Measurements from ENCODE around the gene MICAL2.

MICAL2 gene

DNA sequence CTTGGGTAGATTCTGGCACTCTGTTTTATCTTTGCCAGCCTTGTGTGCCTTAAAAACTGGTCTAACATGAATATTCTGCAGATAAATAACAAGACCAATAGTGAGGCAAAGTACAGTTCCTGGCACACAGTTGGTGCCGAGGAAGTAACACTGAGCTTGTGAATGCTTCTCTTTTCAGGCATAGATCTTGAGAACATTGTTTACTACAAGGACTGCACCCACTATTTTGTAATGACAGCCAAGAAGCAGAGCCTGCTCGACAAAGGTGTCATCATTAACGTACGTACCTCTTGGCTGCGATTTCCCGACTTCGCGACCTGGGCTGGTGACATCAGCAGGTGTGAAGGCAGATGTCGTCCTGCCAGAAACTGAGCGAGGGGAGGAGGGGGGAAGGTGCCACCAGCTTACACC, 105.7 kb downstream of the MICAL2 start:
- DNase-seq: no peak

DNA sequence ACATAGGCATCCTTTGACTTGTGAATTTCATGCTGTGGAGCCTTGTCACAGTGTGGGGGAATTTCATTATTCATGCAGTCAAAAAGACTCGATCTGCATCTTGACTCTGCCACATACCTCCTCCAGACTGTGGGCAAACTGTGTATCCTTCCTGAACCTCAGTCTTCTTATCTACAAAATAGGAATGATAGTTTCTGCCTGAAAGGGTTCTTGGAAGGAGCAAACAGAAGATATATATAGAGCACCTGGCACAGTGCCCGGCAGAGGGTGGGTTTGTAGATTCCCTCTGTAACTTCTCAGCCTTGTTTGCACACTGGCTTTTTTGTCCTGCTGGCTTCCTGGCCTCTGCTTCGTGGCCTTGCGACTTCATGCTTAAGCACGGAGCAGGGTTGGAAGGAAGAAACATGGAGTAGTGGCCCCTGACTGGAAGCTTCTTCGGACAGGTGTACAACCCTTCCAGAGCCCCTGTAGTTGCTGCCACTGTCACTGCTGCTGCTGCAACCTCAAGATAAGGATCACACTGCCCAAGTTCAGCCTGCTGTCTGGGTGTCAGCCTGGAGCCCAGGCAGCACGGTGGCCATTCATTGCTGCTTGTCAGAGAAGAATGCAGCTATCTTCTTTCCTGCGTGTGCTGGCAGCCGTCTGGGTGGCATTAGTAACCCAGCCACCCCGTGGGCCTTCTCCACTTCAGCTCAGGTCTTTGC, 106.4 kb downstream of the MICAL2 start:
- peak; percentile 14 for DNase-seq

DNA sequence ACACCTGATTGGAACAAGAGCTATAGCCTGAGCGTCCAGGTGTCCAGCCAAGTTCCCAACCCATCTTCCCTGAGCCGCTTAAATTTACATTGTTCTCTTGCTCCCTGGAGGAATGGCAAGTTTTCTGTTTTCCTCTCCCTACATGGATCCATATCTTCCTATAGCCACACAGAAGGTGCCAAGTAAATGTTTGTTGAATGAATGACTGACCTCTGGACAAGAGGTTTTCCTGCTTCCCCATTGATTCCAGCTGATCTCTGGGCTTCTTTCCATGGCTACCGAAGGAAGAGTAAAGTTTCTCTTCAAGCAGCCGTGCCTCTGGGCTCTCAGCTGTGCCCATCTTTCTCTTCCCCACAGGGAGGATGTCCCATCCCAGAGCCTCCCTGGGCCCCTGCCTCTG, 107.5 kb downstream of the MICAL2 start:
- no peak for DNase-seq

DNA sequence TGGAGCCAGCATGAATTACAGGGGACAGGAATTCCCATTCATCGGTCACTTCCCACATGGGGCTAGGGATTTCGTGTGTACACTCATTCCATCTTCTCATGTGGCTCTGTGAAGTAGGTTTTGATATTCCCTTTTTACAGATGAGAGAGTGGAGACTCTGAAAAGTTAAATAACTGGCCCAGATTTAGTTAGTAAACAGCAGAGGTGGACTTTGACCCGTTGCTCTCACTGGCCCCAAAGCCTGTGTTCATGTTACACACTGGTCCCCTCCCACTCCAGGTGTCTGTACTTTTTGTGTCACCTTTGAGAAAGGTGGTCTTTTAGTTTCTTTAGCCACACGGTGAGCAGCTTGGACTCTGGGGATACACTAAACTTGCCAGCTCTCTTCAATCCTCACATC, 108.5 kb downstream of the MICAL2 start:
- DNase-seq: no peak

DNA sequence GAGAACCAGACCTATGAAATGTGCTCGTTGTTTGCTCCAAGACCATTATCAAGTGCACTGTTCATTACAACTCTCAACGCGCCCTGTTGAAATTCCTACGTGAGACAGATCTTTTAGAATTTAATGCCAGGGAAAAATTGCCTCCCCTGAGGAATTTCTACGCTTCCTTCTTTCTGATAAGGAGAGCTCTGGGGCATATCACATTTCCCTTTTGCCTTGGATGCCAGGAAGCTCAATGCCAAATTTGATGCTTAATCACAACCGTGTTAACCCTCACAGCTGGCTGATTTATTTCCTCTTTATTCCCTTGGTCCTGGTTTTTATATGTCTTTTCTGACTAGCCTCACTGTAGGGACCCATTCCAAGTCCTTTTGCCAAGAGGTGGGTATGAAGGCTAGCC, 109.4 kb downstream of the MICAL2 start:
- DNase-seq: no peak

DNA sequence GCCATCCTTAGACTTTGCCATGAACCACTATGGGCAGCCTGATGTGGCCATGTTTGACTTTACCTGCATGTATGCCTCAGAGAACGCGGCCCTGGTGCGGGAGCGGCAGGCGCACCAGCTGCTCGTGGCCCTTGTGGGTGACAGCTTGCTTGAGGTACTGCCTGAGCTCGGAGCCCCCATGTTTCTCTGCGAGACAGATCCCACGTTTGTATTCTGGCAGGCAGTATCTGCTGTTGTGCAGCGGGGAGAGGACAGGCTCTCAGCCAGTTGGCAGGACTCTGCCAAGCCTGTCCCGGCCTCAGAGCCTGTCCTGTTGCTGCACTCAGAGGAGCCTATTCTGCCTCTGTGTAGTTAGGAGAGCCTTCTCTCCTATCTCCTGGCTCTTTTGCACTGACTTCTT, 109.9 kb downstream of the MICAL2 start:
- DNase-seq: no peak

DNA sequence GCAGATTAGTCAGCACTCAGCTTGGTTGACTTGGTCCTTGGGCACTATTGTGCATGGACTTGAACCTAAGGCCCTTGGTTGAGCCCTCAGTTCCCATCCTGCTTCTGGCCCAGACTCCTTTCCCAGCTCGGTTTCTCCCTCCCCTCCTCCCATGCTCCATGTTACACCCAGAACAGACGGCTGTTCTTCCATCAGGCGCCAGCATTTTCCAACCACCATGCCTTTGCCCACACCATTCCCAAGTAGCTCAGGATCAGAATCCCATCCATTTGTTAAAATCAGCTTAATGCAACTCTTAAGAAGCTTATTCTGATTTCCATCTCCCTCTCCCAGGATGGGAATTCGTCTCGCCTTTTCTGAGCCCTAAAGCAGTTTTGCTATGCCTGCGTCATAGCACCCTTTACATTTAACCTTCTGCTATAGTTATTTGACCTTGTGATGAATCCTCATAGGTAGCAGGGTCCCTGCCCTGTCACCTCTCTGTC, 110.7 kb downstream of the MICAL2 start:
- no peak for DNase-seq

DNA sequence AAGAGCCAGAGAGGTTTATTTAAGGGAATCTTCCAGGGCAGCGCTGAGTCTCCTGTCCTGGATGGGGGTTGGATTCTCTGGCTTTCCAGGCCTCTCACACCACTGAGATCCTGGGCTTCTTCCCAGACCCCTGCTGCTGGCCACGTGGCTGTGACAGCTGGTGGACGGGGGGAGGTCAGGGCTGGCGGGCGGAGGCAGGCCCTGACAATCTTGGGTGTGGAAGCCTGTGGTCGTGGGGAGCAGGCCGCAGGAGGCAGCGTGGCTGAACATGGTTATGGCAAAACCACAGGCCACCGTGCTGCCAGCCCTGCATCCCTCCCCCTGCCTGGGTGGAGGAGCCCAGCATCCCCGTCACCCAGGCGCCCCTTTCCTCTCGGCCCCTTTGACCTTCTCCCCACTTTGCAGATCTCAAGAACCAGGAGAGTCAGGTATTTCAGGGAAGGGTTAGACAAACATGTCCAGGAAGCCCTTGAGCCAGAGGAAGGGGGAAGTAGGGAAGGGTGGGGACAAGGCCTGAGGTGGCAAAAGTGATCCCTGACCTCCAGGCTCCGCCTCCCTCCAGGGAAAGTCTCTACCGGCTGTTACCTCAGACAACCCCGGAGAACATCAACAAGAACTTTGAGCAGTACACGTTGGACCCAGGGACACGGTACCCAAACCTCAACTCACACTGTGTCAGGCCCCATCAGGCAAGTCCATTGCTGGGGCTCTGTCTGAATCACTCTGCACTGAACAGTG, 111.8 kb downstream of the MICAL2 start:
- no peak for DNase-seq

DNA sequence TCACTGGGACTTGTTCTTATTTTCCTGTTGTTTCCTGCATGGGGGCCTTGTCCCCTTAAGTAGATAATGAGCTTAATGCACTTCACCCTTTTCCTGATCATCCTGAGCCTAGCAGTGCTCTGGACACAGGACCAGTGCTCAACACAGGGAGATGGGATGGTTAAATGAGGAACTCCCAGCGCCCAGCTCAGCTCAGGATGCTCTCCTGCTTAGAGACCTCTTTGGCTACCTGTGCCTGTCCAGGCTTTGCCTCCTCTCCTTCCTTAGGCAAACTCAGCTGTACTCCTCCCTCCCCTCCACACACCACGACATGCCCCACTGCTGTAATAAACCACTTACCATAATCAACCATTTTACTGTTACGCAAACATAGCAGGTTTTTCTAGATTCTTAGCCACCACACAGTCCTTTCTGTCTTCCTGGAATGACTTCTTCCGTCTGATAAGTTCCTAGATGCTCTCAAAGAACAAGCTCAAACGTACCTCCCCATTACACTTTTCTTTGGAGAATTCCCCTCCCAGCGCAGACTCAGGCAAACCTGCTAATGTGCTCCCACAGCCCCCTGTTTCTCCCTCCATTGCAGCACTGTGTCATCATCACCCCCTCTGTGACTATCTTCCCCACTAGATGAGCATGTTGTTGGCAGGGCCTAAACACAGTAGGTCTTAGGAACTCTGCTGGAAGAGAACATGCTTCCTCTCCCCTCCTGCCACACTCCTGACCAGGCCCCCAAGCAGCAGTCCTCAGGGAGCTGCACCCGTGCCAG, 113.6 kb downstream of the MICAL2 start:
- DNase-seq: no peak

DNA sequence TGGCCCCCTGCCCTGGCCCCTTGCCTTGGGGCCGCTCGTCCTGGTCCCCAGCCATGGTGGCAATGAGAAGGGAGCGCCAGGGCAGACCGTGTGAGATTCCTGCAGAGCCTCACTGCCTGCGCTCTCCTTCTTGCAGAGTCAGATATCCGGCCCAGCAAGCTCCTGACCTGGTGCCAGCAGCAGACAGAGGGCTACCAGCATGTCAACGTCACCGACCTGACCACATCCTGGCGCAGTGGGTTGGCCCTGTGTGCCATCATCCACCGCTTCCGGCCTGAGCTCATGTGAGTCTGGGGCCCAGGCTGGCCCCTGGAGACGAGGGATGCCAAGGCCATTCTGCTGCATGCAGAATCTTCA, 114.1 kb downstream of the MICAL2 start:
- DNase-seq: no peak

DNA sequence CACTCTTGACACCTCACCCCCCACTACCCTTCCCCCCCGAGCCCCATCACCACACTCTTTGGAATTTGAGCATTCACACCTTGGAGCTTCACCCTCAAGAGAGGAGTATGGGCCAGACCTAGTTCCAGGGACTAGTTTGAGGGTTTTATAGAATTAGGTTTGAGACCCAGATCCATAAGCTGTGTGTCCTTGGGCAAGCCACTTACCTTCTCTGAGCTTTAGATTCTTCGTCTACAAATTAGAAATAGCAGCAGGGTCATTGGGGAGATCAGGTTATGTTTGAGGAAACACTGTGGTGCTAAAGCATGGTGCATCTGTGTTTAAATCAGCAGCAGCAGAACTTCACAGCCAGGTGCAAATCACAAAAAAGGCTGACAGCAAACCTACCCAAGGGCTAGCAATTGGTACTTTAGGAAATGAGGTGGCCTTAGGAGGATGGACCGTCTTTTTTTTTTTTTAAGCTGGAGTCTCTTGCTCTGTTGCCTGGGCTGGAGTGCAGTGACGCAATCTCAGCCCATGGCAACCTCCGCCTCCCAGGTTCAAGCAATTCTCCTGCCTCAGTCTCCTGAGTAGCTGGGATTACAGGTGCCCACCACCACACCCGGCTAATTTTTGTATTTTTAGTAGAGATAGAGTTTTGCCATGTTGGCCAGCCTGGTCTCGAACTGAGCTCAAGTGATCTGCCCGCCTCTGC, 114.8 kb downstream of the MICAL2 start:
- no peak for DNase-seq

DNA sequence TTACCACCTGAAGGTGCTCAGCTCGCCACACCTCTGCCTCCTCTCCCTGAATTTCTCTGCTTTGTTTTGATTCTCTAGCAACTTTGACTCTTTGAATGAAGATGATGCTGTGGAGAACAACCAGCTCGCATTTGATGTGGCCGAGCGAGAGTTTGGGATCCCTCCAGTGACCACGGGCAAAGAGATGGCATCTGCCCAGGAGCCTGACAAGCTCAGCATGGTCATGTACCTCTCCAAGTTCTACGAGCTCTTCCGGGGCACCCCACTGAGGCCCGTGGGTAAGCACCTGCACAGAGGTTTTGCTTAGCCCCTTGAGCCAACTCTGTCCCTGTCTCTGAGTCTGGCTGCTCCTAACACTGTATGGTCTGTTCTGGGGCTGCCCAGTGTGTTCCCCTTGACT, 115.7 kb downstream of the MICAL2 start:
- DNase-seq: no peak

DNA sequence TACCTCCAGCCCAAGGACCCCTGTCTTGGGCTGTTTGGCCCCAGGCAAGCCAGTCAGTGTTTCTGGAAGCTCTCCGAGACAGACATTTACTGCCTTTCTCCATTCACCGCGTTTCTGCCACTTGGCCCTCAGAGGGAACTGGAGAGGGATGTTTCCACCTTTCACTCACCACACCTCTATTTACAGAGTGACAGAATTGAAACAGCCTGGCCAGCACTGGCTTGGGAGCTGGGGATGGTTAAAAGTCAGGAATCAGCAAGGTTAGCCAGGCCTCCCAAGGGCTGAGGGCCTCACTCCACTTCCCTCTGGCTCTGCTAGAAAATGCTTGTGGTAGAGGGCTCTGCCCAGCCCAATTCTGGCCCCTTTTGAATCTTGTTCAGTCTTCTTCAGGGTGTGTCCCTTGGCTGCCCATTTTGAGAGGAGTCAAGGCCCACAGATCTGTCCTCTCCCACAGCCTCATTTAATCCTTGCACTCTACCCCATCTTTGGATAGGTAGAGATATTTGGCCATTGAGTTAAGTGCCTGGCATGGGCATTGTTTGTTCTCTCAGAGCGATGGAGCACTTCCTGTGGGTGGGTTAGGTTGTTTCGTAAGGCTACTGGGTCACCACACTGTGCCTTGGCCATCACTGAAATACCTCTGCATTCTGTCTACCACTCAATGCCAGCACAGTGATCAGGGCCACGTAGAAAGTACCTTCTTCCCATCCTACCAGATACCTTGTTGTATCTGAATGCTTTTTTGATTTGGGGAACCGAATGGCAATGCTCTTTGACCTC, 119.2 kb downstream of the MICAL2 start:
- DNase-seq: no peak

DNA sequence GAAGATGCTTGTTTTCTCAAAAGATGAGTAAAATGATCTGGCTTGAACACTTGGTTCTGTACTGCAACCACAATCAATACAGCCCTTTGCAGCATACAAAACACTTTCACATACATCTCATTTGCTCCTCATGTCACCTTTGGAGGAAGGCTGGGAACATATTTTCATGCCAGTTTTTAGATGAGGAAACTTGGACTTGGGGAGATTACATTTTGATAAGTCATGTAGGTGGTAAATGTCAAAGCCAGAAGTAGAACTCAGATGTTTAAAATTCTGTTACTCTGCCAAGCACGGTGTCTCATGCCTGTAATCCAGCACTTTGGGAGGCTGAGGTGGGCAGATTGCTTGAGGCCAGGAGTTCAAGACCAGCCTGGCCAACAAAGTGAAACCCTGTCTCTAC, 121.8 kb downstream of the MICAL2 start:
- no peak for DNase-seq

DNA sequence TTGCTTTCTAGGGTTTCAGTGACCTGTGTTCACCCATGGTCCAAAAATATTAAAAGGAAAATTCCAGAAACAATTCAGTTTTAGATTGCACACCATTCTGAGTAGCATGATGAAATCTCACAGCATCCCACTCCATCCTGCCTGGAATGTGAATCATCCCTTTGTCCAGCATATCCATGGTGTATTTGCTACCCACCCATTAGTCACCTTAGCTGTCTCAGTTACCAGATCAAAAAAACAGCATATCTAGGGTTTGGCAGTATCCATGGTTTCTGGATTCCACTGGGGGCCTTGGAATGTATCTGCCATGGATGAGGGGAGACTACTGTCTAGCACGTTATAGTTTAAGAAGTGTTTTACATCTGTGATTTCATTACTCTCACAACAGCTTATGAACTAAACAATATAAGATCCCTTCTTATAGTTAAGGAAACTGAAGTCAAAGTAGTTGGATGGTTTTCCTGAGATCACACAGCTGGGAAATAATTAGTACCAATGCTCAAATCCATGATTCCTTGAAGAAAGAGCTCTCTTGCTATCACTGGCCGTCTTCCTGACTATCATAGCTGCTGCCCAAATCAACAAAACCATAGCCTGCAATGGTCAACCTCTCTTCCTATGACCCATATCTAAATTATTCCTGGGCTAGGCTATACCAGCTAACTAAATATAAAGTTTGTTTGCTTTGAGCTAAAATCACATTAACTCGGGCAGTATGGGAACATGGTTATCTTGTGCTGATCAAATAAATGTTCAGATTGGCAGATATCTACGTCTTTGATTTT, 122.6 kb downstream of the MICAL2 start:
- DNase-seq: no peak

DNA sequence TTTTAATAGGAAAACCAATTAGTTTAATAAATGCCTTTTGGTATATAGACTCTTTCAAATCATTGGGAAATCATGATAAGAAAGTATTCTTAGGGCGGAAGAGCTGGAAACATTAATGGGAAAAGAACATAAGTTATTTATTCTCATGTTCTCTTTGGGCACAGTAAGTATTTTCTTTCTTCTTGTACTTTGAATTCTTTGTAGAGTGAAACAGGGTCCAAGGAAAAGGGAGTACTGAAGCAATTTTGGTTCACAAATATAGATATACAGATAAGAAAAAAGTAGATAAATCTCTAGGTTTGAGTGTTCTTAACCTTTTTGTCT, 123.2 kb downstream of the MICAL2 start:
- DNase-seq: no peak

DNA sequence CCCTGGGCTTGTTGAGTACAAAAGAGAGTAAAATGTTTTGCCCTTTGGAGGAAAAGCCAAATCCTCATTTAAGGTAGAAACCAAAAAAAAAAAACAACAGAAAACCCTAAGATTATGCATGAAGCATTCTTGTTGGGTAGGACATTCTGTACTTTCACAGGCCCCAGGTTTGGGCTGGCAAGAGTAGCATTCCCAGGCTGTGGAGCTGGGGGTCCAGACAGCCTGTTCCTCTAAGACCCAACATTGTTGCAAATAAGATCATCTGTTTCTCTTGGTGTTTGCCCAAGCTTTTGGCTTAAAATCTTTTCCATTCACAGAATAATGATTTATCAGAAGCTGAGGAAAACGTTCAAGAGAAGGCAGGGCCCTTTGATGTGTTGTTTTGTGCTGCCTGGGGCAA, 123.8 kb downstream of the MICAL2 start:
- no peak for DNase-seq

DNA sequence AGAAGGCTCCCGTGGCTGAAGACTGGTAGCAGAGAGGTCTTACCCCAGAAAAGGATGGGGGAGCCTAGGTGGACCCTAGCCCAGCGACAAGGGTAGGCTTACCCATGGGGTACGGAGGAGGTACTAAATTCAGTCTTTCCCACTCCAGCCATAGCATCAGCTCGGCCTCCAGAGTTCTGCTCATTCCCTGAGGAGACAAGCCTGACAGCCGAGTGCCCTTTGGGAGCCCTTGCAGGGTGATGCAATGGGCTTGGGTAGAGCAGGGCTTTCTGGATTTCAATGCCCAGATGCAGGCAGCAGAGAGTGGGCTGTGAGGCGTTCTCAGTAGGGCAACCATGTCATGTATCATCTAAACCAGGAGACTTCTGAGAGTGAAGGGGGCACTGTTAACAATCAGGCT, 124.7 kb downstream of the MICAL2 start:
- DNase-seq: no peak

DNA sequence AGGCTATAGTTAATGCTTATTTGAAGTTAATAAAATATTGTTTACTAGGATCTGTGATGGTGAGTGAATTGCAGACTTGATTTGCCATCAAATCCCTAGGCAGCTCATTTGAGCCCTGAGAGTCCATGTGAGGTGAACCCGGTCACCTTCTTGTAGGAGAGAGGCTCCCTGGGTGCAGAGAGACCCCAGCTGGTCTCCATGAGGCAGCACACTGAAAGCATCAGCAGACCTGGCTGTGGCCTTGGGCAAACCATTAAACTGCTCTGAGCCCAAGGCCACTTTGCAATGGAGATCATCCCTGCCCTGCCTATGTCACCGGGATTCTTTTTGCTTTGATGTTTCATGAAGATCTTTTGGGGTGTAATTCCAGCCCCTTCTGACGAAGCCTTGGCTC, 125.2 kb downstream of the MICAL2 start:
- DNase-seq: no peak

DNA sequence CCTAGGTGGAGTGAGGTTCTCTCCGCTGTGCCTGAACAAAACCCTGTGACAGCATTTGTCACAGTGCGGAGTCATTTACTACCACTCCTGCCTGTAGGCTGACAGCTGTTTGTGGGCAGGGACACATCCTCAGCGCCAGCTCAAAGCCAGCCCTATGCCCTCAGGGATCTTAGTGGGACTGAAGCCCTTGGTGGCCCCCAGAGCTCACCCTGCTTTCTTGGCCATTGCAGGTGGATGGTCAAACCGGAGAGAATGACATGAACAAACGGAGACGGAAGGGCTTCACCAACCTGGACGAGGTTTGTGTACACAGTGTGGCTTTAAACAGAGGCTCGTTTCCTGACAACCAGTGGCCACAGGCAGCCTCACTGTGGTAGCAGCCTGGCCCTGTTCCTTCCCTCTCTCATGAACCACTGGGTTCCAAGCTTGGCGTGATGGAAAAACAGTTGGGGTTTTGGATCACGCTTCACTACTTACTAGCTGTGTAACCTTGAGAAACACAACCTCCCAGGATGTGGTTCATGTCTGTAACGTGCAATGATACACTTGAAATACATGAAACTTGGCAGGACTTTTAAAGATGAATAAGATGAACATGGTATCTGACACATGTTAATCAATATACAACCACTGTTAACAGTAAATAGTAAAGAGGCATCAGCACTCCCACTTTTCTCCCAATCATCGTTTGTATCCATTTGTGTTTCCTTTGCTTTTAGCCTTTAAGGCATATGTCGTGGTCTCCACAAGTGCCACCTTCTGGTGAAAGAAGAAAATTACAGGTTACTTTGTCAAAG, 125.8 kb downstream of the MICAL2 start:
- peak; percentile 72 for DNase-seq

DNA sequence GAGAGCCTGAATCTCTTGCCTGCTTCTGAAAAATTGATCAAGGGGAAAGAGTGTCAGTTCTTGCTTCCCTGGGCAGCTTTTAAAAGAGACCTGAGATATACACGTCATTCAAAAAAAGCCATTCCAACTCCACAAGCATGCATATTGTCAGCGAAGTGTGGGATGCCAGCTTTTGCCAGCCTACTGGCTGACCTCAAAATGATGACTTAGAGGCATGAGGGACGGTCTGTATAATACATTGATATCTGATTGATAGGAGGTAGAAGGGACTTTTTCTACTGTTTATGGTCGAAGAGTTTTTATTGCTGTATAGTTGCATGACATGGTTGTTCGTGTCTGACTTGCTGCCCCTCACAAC, 126.3 kb downstream of the MICAL2 start:
- no peak for DNase-seq

Measured in NCI-H1105 treated with DMSO at 0.1 percent for 48 hours (cell line).